SKM-1 (cell line): ENCODE results near the gene OSBPL3.

Experiments used
- DNase-seq: peaks from one replicate; lab custom pipeline; 2025; ENCODE audit not compliant: unreplicated experiment; lab: John Stamatoyannopoulos, UW

Gene OSBPL3

DNA sequence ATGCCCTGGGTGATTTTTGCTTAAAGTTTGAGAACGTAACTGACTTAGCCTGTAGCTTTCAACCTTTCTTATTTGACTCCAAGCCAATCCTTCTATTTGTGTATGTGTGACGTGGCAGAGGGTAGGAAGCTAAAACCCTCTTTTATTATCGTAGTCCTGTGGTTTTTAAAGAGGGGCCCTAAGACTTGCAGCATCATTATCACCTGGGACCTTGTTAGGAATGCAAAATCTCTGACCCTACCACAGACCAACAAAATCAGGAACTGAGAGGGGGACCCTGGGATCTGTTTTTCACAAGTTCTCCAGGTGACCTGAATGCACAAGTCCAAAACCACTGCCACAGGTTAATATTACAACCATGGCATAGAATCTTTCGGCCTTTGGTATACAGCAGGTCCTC lies 80.1 kb downstream of the OSBPL3 start:
- no peak for DNase-seq

DNA sequence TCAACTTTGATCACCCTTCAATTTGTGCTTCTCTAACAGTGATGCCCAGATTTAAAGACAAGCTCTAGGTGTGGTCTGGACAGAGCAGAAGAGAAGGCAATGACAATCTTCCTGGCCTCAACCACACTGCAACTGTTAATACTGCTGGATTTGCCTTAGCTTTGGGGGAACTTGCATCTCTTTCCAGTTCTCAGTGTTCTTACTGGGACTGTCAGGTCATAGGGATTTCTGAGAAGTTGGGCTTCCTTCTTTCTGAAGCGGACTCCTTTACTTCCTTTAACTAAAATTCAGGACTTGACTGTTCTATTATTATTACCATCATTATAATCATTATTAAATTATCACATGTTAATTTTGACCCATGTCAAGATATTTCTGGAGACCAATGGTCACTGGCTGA lies 80.8 kb downstream of the OSBPL3 start:
- DNase-seq: no peak

DNA sequence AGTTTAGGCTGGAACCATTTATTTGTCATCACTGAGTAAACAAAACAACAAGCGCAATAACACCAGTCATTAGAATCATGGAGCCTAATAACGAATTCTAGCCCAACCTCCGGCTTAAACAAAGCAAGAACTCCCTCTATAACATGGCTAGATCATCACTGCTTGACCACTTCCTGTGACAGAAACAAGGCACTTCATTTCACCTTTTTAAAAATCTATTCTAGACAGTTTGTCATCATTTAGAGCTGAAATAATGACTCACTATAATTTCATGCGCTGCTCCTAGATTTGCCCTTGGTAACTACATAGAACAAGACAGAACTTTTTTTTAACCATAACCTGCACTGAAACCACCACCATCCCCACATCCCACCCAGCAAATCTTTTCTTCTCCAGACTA lies 81.3 kb downstream of the OSBPL3 start:
- DNase-seq: no peak

DNA sequence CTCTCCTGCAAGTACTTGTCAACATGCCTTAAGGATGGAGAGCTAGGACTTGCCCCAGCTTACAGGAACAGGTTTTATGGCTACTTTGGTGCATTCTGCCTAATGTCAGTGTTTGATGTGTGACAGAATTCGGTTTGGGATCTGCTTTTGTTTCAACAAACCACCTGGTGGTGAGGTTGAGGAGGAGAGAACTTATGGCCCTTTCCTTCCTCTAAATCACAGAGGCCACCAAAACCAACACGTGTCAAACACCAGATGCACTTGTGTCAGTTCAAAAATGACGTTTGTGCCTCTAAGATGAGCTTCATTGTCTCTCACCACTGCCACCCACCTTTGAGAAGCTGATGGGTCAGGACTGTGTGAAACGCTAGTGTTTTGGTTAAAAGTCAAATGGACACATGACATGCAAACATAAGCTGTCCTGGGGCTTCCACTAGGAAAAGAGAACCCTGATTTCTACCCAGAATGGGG lies 83.9 kb downstream of the OSBPL3 start:
- DNase-seq: no peak

DNA sequence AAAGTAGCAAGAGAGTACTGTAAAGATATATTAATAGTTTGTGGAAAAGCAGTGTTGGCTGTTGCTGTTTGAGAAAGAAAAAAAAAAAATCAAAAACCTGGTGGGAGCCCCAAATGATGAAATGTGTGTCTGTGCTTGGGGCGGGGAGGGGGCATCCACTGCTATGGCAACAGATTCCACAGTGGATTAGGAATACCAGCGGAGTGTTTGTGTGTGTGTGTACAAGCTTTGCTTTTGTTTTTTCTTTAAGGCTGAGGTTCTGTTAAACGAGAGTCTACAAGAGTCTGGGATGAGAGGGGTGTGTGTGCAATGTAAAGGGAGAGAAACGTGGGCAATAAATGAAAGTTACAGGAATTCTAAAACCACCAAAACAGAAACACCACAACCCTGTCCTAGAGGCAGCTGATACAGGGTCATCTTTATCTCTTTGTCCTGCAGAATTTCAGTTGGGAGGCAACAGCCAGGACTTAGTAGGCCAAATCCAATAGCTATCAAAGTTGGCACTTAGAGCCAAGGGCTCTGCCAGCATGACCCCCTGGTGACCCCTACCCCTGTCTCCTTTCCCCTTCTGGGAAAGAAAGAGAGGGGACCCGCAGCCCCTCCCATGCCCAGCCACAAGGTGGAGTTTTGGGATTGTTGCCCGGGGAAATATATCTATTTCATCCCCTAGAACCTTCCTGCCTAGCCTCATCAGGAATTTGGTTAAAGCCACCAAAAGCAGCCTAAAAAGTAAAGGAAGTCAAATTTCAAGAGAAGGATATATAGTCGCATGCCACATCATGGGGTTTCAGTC lies 85.4 kb downstream of the OSBPL3 start:
- DNase-seq: no peak

- no peak for DNase-seq
Measured at GRCh38 chr7:24891311-24891735, 88.7 kb downstream of the OSBPL3 start.

GRCh38 chr7:24889611-24890010 lies 90.4 kb downstream of the OSBPL3 start:
- DNase-seq: no peak

- DNase-seq: no peak
Measured at GRCh38 chr7:24888653-24889052, 91.3 kb downstream of the OSBPL3 start.

- no peak for DNase-seq
Measured at GRCh38 chr7:24885716-24886115, 94.3 kb downstream of the OSBPL3 start.

DNA sequence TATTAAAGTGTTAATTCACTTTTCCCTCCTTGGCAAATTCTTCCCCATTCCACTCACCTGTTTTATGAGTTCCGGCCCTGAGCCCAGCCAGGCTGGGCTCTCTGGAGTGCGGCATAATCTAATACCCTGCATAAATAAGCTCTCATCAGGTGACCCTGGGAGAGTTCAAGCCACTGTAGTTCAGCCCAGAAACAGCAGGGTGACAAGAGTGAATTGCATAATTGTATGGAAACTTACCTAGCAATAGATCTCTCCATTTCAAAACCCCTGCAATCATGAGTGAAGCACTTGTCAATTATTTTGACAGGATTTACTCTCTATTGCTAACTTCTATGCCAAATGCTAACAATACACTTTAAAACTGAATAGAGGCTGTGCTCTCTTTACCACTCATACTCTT lies 94.7 kb downstream of the OSBPL3 start:
- DNase-seq: no peak

DNA sequence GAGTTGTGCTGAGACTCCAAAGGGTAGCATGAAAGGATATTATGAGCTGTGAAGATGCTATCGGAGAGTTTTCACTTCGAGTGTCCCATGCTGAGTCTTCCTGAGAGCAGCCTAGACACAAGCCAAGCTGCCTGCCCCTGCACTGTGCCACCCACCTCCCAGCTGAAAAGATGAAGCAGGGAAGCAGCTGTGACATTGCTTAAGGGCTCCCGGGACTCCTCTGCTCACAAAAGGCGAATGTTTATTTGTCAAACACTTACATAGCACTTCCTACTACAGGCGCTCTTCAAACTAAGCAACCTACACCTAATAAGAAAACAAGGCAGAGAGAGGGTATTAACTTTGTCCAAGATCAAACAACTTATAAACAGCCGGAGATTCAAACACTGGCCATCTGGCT lies 95.6 kb downstream of the OSBPL3 start:
- no peak for DNase-seq

- no peak for DNase-seq
Measured at GRCh38 chr7:24883622-24884013, 96.4 kb downstream of the OSBPL3 start.

- DNase-seq: no peak
Measured at GRCh38 chr7:24882989-24883621, 96.9 kb downstream of the OSBPL3 start.

GRCh38 chr7:24881623-24882022 lies 98.4 kb downstream of the OSBPL3 start:
- DNase-seq: no peak

DNA sequence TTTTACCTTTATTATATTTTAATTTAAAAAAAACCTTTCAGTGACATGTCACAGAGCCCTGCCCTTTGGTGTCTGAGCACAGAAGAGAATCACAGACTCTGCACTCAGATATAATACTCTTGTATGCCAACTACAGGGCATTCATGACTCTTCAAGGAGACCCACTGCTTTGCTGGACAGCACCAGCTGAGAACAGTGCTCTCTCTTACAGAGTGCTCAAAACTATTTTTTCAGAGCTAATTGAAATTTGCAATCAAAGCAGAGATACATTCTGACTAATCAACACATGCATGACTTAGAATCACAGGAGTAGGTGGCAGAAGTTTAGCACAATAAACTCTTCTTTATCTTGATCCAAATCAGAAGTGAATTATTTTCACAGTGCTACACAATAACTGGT lies 99.1 kb downstream of the OSBPL3 start:
- no peak for DNase-seq

GRCh38 chr7:24879291-24879690 lies 100.7 kb downstream of the OSBPL3 start:
- DNase-seq: no peak

DNA sequence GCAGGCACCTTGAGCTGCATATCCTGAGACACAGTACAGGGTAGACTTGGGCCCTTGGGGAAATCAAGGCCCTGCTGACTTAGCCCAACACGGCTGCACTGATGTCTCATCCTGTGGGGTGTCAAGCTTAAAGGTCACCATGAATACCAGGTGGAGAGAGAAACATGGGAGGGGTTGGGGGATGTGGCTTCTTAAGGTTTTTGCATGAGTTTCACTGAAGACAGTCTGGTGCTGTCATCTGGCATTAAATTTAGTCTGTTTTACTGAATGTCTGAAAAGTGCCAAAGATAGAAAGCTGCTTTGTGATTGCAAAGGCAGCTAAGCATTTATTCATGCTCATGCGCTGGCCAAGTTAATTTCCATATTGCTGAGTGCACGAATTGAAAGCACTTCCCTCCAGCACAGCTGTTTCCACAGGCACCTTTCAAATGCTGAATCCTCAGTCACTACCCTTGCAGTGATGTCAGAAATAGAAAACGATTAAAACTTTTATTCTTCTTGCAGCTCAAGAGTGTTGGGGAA lies 102.1 kb downstream of the OSBPL3 start:
- no peak for DNase-seq

GRCh38 chr7:24874791-24875190 lies 105.2 kb downstream of the OSBPL3 start:
- no peak for DNase-seq

GRCh38 chr7:24873944-24874343 lies 106.0 kb downstream of the OSBPL3 start:
- DNase-seq: no peak

- DNase-seq: no peak
Measured at GRCh38 chr7:24871770-24872169, 108.2 kb downstream of the OSBPL3 start.

- DNase-seq: no peak
Measured at GRCh38 chr7:24870766-24871165, 109.2 kb downstream of the OSBPL3 start.

DNA sequence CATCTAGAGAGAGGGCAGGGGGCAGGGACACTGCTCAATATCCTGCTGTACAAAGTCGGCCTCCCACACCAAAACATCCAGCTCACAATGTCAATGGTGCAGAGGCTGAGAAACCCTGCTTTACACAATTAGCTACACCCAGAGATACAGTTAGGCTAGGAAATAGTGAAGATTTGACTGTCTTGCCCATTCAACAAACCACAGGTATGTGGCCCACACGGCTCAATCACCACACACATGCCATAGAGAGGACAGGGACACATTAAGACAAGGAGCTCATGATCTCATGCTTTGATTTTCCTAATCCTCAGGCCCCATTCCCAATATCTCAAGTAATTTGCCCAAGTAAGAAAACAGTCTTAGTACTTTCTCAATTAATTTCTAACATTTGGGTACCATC lies 110.4 kb downstream of the OSBPL3 start:
- DNase-seq: no peak
